ENCODE results near the gene RECQL. TPM values are rescaled to one million over a fixed set of nuclear protein-coding genes. Genes with fewer than 3 reads are reported as not detected.
A peak's percentile ranks its signal among the peaks of the same experiment; 100 is the strongest.

The RECQL gene
- total and polyA plus RNA-seq, 2 donors (not counting 1 experiment from before 2014, with no cell fraction given), result 54.8 to 62.6 TPM

DNA sequence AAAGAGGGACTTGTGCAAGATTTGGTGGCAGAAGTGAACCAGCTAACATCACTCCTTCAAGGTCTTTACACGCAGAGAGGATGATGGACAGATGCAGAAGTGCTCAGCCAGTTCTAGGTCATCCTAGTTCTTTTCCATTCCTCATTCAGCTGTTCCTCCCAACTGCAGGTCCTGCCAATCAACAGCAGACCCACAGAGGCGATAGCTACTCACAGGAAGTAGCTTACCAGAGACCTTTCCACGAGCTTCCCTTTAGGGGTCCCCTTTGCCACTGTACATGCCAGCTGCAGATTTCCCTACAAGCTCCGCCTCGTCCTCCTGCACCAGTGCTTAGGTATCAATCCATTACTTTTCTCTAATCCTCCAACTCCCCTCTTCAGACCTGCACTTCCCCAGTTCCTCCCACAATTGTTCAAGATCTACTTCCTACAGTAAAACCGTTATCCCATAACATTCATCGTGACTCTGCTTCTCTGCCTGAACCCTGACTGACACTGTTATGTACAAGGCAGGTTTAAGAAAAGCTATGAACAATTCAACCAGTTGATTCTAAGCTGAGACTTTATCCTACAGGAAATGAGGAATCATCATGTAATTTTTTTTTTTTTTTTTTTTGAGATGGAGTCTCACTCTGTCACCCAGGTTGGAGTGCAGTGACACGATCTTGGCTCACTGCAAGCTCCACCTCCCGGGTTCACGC lies 22.5 kb downstream of the RECQL start:
- no peaks in the 10 kb centered on the region for H4K20me1 ChIP-seq (ENCODE audit: control insufficient read depth, extremely low read depth, insufficient read depth, low read length)
- TF ChIP-seq EZH2 (IDR thresholded peaks at IDR 0.05; ENCODE audit: low read length, missing control alignments), result no peak
- no peak for TF ChIP-seq CTCF (conservative IDR thresholded peaks at IDR 0.05 in 1 of 2, IDR thresholded peaks at IDR 0.05 in 1 of 2; ENCODE audit: low read depth in 1 of 2, low read length in 2 of 2)
- H3K4me3 ChIP-seq (replicated peaks in 1 of 4; ENCODE audit: control extremely low read depth in 1 of 4, insufficient read depth in 1 of 4, low read depth in 3 of 4, low read length in 4 of 4), result no peak overlapping the region
- H3K79me2 ChIP-seq (ENCODE audit: control insufficient read depth, insufficient read depth, low read length), result no peaks in the 10 kb centered on the region
- no peak overlapping the region for H3K9ac ChIP-seq (ENCODE audit: insufficient read depth, low read length)
- no peak for DNase-seq (ENCODE audit: low read depth in 2 of 2)
- H3K4me2 ChIP-seq (ENCODE audit: extremely low read depth, insufficient read depth, low read length), result no peak overlapping the region
- H3K27ac ChIP-seq (ENCODE audit: insufficient read depth, low read length), result no peak overlapping the region
- H3K27me3 ChIP-seq (ENCODE audit: control insufficient read depth, insufficient read depth, low read length), result no peaks in the 10 kb centered on the region
- no peak overlapping the region for H2AFZ ChIP-seq (ENCODE audit: low read length)
- H3K4me1 ChIP-seq (ENCODE audit: control insufficient read depth, extremely low read depth, insufficient read depth, low read length), result no peaks in the 10 kb centered on the region
- H3K9me3 ChIP-seq (ENCODE audit: control insufficient read depth, insufficient read depth, low read depth, low read length), result no peaks in the 10 kb centered on the region
- peaks cover 12% of the 10 kb centered on the region for H3K36me3 ChIP-seq (ENCODE audit: control insufficient read depth, insufficient read depth, low read length)

DNA sequence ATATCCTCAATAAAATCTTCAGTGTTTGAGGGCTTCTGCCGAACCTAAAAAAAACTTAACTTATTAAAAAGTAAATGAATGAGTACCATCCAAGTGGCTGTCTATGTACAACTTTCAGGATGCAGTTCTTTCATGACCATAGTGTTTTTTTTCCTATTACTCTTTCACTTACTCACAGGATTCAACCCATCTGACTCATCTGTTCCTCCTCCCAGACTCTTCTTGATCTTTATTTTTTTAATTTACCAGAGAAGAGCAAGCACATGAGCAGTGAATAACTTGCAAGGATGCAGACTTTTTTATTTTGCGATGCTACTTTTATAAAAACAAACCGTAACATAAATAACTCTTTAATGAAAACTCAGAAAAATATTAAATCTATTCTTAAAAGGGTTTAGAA lies 24.5 kb downstream of the RECQL start:
- Histone ChIP-seq H3K27ac (ENCODE audit: insufficient read depth, low read length) (no peak overlapping the region), H3K9ac (ENCODE audit: insufficient read depth, low read length) (no peak overlapping the region), H3K9me3 (ENCODE audit: control insufficient read depth, insufficient read depth, low read depth, low read length) (no peaks in the 10 kb centered on the region), H3K27me3 (ENCODE audit: control insufficient read depth, insufficient read depth, low read length) (no peaks in the 10 kb centered on the region), H3K79me2 (ENCODE audit: control insufficient read depth, insufficient read depth, low read length) (no peaks in the 10 kb centered on the region), H4K20me1 (ENCODE audit: control insufficient read depth, extremely low read depth, insufficient read depth, low read length) (no peaks in the 10 kb centered on the region), H3K4me2 (ENCODE audit: extremely low read depth, insufficient read depth, low read length) (no peak overlapping the region), H3K4me3 (replicated peaks in 1 of 4; ENCODE audit: control extremely low read depth in 1 of 4, insufficient read depth in 1 of 4, low read depth in 3 of 4, low read length in 4 of 4) (no peak overlapping the region), H3K36me3 (ENCODE audit: control insufficient read depth, insufficient read depth, low read length) (peaks cover 9% of the 10 kb centered on the region), H3K4me1 (ENCODE audit: control insufficient read depth, extremely low read depth, insufficient read depth, low read length) (no peaks in the 10 kb centered on the region), H2AFZ (ENCODE audit: low read length) (no peak overlapping the region)
- peak; percentile 45 to 67 for DNase-seq (ENCODE audit: low read depth in 2 of 2)
- no peak for TF ChIP-seq CTCF (conservative IDR thresholded peaks at IDR 0.05 in 1 of 2, IDR thresholded peaks at IDR 0.05 in 1 of 2; ENCODE audit: low read depth in 1 of 2, low read length in 2 of 2)
- no peak for TF ChIP-seq EZH2 (IDR thresholded peaks at IDR 0.05; ENCODE audit: low read length, missing control alignments)

GRCh38 chr12:21475552-21475951 lies 25.9 kb downstream of the RECQL start:
- no peaks in the 10 kb centered on the region for H3K79me2 ChIP-seq (ENCODE audit: control insufficient read depth, insufficient read depth, low read length)
- H2AFZ ChIP-seq (ENCODE audit: low read length), result no peak overlapping the region
- no peak overlapping the region for H3K27ac ChIP-seq (ENCODE audit: insufficient read depth, low read length)
- H3K9ac ChIP-seq (ENCODE audit: insufficient read depth, low read length), result no peak overlapping the region
- H3K36me3 ChIP-seq (ENCODE audit: control insufficient read depth, insufficient read depth, low read length), result peaks cover 8% of the 10 kb centered on the region
- no peak overlapping the region for H3K4me3 ChIP-seq (replicated peaks in 1 of 4; ENCODE audit: control extremely low read depth in 1 of 4, insufficient read depth in 1 of 4, low read depth in 3 of 4, low read length in 4 of 4)
- H3K4me1 ChIP-seq (ENCODE audit: control insufficient read depth, extremely low read depth, insufficient read depth, low read length), result no peaks in the 10 kb centered on the region
- no peaks in the 10 kb centered on the region for H3K27me3 ChIP-seq (ENCODE audit: control insufficient read depth, insufficient read depth, low read length)
- H4K20me1 ChIP-seq (ENCODE audit: control insufficient read depth, extremely low read depth, insufficient read depth, low read length), result no peaks in the 10 kb centered on the region
- no peak overlapping the region for H3K4me2 ChIP-seq (ENCODE audit: extremely low read depth, insufficient read depth, low read length)
- no peak for DNase-seq (ENCODE audit: low read depth in 2 of 2)
- no peak for TF ChIP-seq EZH2 (IDR thresholded peaks at IDR 0.05; ENCODE audit: low read length, missing control alignments)
- no peak for TF ChIP-seq CTCF (conservative IDR thresholded peaks at IDR 0.05 in 1 of 2, IDR thresholded peaks at IDR 0.05 in 1 of 2; ENCODE audit: low read depth in 1 of 2, low read length in 2 of 2)
- H3K9me3 ChIP-seq (ENCODE audit: control insufficient read depth, insufficient read depth, low read depth, low read length), result no peaks in the 10 kb centered on the region

Measured in fibroblast of lung (primary cell).